OCI-LY1 (cell line): Measurements from ENCODE around the gene TPO.

Experiments
- H2AFZ ChIP-seq: fragments of 200-600 bp; sonication (generic), shearing (Covaris generic); 2 replicates; pipeline ENCODE4 v1.6.0; 2014; ENCODE audit warnings: antibody characterized with exemption, mild to moderate bottlenecking, low read length
- H3F3A ChIP-seq: fragments of 200-600 bp; sonication (generic), shearing (Covaris generic); 2 replicates; pipeline ENCODE4 v1.6.0; 2014; ENCODE audit warnings: mild to moderate bottlenecking, antibody characterized with exemption, low read length, moderate library complexity; ENCODE audit not compliant: insufficient read depth
- H3K27ac ChIP-seq: fragments of 200-600 bp; sonication (generic); 2 replicates; pipeline ENCODE4 v1.5.1; 2014; ENCODE audit warnings: low read length, mixed run types, mild to moderate bottlenecking, low read depth; ENCODE audit not compliant: poor library complexity, severe bottlenecking
- H3K27me3 ChIP-seq: fragments of 200-600 bp; sonication (generic); 2 replicates; pipeline ENCODE4 v1.6.0; 2014; ENCODE audit warnings: antibody characterized with exemption, mild to moderate bottlenecking, low read length, moderate library complexity; ENCODE audit not compliant: insufficient read depth
- H3K36me3 ChIP-seq: fragments of 200-600 bp; sonication (generic); 2 replicates; pipeline ENCODE4 v1.6.1; 2014; ENCODE audit warnings: mild to moderate bottlenecking, antibody characterized with exemption, low read length, moderate library complexity, mixed read lengths; ENCODE audit not compliant: insufficient read depth
- H3K4me1 ChIP-seq: fragments of 200-600 bp; sonication (generic); 2 replicates; pipeline ENCODE4 v1.5.1; 2014; ENCODE audit warnings: mild to moderate bottlenecking, low read length, moderate library complexity; ENCODE audit not compliant: insufficient read depth, severe bottlenecking
- H3K4me2 ChIP-seq: fragments of 200-600 bp; sonication (generic), shearing (Covaris generic); 2 replicates; pipeline ENCODE4 v1.6.1; 2014; ENCODE audit warnings: low read length
- H3K4me3 ChIP-seq: fragments of 200-600 bp; sonication (generic); 2 replicates; pipeline ENCODE4 v1.5.1; 2014; ENCODE audit warnings: low read length, low read depth, mild to moderate bottlenecking, mixed read lengths; ENCODE audit not compliant: poor library complexity, severe bottlenecking
- H3K79me2 ChIP-seq: fragments of 200-600 bp; shearing (Covaris generic); 2 replicates; pipeline ENCODE4 v1.6.1; 2016; ENCODE audit warnings: mixed run types, low read length, mixed read lengths; ENCODE audit not compliant: insufficient read depth
- H3K9ac ChIP-seq: fragments of 200-600 bp; sonication (generic), shearing (Covaris generic); 2 replicates; pipeline ENCODE4 v1.6.1; 2014; ENCODE audit warnings: mild to moderate bottlenecking, low read length, mixed read lengths
- H3K9me2 ChIP-seq: fragments of 200-600 bp; sonication (generic), shearing (Covaris generic); 2 replicates; pipeline ENCODE4 v1.6.1; 2014; ENCODE audit warnings: low read depth, mild to moderate bottlenecking, low read length, mixed read lengths
- H3K9me3 ChIP-seq: fragments of 200-600 bp; shearing (Covaris generic); 2 replicates; pipeline ENCODE4 v1.6.1; 2014; ENCODE audit warnings: low read length, mixed read lengths
- H4K20me1 ChIP-seq: fragments of 200-600 bp; sonication (generic), shearing (Covaris generic); 2 replicates; pipeline ENCODE4 v1.6.0; 2016; ENCODE audit warnings: mild to moderate bottlenecking, low read length; ENCODE audit not compliant: insufficient read depth
- CTCF ChIP-seq: fragments of 200-600 bp; sonication (generic), shearing (Covaris generic); IDR thresholded peaks from 2 replicates; pipeline ENCODE4 v1.5.1; 2017; ENCODE audit warnings: mild to moderate bottlenecking, antibody characterized with exemption, low read length, moderate library complexity, mixed read lengths
- EZH2 ChIP-seq: fragments of 200-600 bp; sonication (generic), shearing (Covaris generic); IDR thresholded peaks from 2 replicates; pipeline ENCODE4 v1.8.0; 2017; ENCODE audit warnings: borderline replicate concordance, mixed run types, mild to moderate bottlenecking, antibody characterized with exemption, low read length, moderate library complexity, mixed read lengths

Gene TPO

GRCh38 chr2:1415501-1415900, 2.2 kb downstream of the TPO start:
- no peaks in the 10 kb centered on the region for H3K9me3 ChIP-seq
- H3K27me3 ChIP-seq = no peaks in the 10 kb centered on the region
- no peak for TF ChIP-seq CTCF
- TF ChIP-seq EZH2 = no peak

GRCh38 chr2:1418566-1418965, 5.3 kb downstream of the TPO start:
- Histone ChIP-seq H3K79me2 (no peaks in the 10 kb centered on the region), H3K9me3 (no peaks in the 10 kb centered on the region), H3K27me3 (no peaks in the 10 kb centered on the region), H3K4me2 (no peak overlapping the region), H3K9me2 (no peaks in the 10 kb centered on the region), H3K4me1 (no peaks in the 10 kb centered on the region), H4K20me1 (no peaks in the 10 kb centered on the region), H3K4me3 (no peak overlapping the region), H3K9ac (no peak overlapping the region), H3K27ac (no peak overlapping the region), H3K36me3 (no peaks in the 10 kb centered on the region), H3F3A (no peaks in the 10 kb centered on the region), H2AFZ (no peak overlapping the region)
- TF ChIP-seq CTCF = no peak
- TF ChIP-seq EZH2 = no peak

More at GRCh38 chr2:1415501-1415900, 2.2 kb downstream of the TPO start:
- no peak overlapping the region for H3K27ac ChIP-seq
- no peaks in the 10 kb centered on the region for H3K4me1 ChIP-seq
- H3K9me2 ChIP-seq = no peaks in the 10 kb centered on the region
- H3K36me3 ChIP-seq = no peaks in the 10 kb centered on the region
- H2AFZ ChIP-seq = no peak overlapping the region
- no peaks in the 10 kb centered on the region for H3K79me2 ChIP-seq
- no peak overlapping the region for H3K4me2 ChIP-seq
- no peaks in the 10 kb centered on the region for H3F3A ChIP-seq
- H3K9ac ChIP-seq = no peak overlapping the region
- H3K4me3 ChIP-seq = no peak overlapping the region
- no peaks in the 10 kb centered on the region for H4K20me1 ChIP-seq

DNA sequence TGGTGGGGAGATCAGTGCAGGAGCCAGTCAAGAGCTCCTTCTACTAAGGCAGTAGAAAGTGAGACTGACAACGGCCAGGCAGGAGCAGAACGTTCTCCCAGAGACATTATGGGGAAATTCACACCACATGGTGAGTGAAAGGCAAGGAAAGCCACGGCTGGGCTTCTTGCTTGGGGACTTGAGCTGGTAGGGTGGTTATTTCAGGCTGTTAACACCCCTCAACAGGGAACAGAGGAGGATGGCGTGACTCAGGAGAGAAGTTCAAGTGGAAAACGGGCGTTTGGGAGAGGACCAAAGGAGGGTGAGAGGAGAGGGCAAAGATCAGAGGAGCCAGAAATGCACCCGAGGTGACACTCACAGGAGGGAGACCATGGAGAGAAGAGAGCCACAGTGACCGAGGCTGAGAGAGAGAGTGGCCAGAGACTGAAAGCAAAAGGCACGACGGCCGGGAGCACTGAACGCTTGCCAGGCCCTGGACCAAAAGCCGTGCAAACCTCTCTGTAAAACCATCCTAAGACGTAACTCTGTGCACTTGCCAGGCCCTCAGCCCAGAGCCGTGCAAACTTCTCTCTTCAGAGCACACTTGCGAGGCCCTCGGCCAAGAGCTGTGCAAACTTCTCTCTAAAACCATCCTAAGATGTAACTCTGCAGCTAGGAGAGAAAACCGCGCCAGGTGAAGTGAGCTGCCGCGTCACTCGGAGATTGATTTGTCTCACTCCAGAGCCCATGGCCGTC, 7.7 kb downstream of the TPO start:
- H3K79me2 ChIP-seq = no peaks in the 10 kb centered on the region
- no peak for TF ChIP-seq CTCF
- TF ChIP-seq EZH2 = no peak
- no peaks in the 10 kb centered on the region for H3K27me3 ChIP-seq
- H3F3A ChIP-seq = no peaks in the 10 kb centered on the region
- no peak overlapping the region for H3K4me3 ChIP-seq
- H3K9ac ChIP-seq = no peak overlapping the region
- no peaks in the 10 kb centered on the region for H4K20me1 ChIP-seq
- H3K36me3 ChIP-seq = no peaks in the 10 kb centered on the region
- H2AFZ ChIP-seq = no peak overlapping the region
- H3K4me1 ChIP-seq = no peaks in the 10 kb centered on the region
- H3K9me3 ChIP-seq = no peaks in the 10 kb centered on the region
- H3K9me2 ChIP-seq = no peaks in the 10 kb centered on the region
- no peak overlapping the region for H3K27ac ChIP-seq
- H3K4me2 ChIP-seq = no peak overlapping the region
